OCI-LY1 (cell line): ENCODE data around the gene ADAMTSL3.

ENCODE experiments used
- EZH2 ChIP-seq: fragments of 200-600 bp; sonication (generic), shearing (Covaris generic); IDR thresholded peaks from 2 replicates; pipeline ENCODE4 v1.8.0; 2017; ENCODE audit warnings: borderline replicate concordance, mixed run types, mild to moderate bottlenecking, antibody characterized with exemption, low read length, moderate library complexity, mixed read lengths
- TF ChIP-seq, protein P1 (sequence below): fragments of 200-600 bp; sonication (generic), shearing (Covaris generic); IDR thresholded peaks from 2 replicates; pipeline ENCODE4 v1.5.1; 2017; ENCODE audit warnings: mild to moderate bottlenecking, antibody characterized with exemption, low read length, moderate library complexity, mixed read lengths

DNA sequence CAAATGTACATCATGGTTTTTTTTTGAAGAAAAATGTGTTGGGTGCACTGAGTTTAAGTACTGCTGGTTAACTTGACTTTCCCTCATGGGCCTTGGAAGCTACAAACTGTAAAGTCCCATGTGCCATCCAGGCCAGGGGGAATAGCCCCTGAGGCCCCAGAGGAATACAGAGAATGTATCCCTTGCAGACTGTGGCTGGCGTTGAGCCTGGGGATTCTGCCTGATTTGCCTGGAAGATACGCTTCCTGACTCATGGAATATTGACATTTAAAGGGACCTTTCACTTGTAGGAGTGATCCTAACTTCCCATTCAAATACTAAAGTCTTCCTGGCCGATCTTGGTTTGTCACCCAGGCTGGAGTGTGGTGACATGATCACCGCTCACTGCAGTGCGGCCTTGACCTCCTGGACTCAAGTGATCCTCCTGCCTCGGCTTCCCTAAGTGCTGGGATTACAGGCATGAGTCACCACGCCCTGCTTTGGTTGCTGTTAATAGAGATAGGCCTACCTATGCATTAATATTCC, 42.0 kb downstream of the ADAMTSL3 start:
- TF ChIP-seq, protein P1, sequence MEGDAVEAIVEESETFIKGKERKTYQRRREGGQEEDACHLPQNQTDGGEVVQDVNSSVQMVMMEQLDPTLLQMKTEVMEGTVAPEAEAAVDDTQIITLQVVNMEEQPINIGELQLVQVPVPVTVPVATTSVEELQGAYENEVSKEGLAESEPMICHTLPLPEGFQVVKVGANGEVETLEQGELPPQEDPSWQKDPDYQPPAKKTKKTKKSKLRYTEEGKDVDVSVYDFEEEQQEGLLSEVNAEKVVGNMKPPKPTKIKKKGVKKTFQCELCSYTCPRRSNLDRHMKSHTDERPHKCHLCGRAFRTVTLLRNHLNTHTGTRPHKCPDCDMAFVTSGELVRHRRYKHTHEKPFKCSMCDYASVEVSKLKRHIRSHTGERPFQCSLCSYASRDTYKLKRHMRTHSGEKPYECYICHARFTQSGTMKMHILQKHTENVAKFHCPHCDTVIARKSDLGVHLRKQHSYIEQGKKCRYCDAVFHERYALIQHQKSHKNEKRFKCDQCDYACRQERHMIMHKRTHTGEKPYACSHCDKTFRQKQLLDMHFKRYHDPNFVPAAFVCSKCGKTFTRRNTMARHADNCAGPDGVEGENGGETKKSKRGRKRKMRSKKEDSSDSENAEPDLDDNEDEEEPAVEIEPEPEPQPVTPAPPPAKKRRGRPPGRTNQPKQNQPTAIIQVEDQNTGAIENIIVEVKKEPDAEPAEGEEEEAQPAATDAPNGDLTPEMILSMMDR: no peak
- no peak for TF ChIP-seq EZH2
